Measurements from ENCODE around the gene PRDM15. TPM values are rescaled to one million over a fixed set of nuclear protein-coding genes. Genes with fewer than 3 reads are reported as not detected.

Gene PRDM15
- total RNA-seq, 2 experiments from 2014 or later = 19.7 to 30.2 TPM

DNA sequence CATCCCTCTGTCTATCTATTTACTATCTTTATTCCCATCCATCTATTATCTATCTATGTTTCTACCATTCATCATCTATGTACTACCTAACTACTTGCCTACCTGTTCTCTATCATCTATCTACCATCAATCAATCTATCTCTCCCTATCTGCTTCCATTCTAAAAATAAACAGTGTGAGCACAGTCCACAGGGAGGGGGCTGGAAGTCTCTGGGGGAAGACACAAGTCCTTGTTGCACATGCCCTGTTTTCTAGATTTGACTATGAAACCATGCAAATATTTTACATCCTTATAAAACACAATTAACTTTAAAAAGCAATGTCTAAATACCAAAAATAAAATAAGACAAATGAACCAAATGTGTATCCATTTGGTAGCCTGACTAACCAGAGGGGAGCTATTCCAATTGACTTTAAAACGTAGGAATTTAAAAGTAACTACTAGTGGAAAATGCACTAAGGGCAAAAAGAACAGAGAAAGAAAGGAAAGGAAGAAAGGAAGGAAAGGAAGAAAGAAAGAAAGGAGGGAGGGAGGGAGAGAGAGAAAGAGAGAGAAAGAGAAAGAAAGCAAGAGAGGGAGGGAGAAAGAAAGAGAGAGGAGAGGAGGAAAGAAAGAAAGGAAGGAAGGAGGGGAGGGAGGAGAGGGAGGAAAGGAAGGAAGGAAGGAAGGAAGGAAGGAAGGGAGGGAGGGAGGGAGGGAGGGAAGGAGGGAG, 98.7 kb downstream of the PRDM15 start:
- no peak overlapping the region for H2AFZ ChIP-seq (ENCODE audit: low read length)
- no peak for TF ChIP-seq EZH2phosphoT487 (IDR thresholded peaks at IDR 0.05; ENCODE audit: borderline replicate concordance, low read depth, low read length)
- TF ChIP-seq, protein P1, sequence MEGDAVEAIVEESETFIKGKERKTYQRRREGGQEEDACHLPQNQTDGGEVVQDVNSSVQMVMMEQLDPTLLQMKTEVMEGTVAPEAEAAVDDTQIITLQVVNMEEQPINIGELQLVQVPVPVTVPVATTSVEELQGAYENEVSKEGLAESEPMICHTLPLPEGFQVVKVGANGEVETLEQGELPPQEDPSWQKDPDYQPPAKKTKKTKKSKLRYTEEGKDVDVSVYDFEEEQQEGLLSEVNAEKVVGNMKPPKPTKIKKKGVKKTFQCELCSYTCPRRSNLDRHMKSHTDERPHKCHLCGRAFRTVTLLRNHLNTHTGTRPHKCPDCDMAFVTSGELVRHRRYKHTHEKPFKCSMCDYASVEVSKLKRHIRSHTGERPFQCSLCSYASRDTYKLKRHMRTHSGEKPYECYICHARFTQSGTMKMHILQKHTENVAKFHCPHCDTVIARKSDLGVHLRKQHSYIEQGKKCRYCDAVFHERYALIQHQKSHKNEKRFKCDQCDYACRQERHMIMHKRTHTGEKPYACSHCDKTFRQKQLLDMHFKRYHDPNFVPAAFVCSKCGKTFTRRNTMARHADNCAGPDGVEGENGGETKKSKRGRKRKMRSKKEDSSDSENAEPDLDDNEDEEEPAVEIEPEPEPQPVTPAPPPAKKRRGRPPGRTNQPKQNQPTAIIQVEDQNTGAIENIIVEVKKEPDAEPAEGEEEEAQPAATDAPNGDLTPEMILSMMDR (conservative IDR thresholded peaks at IDR 0.05; ENCODE audit: low read length) = no peak
- H3K4me1 ChIP-seq (ENCODE audit: insufficient read depth, low read length, poor library complexity, severe bottlenecking) = no peaks in the 10 kb centered on the region
- H3K4me3 ChIP-seq (ENCODE audit: low read depth, low read length, poor library complexity, severe bottlenecking) = no peak overlapping the region
- DNase-seq (ENCODE audit: low spot score) = no peak
- no peaks in the 10 kb centered on the region for H3K9me3 ChIP-seq (ENCODE audit: low read length)
- no TSS peak for BruUV-seq (replicated peaks)
- no peaks in the 10 kb centered on the region for H4K20me1 ChIP-seq (ENCODE audit: insufficient read depth, low read length)
- H3K4me2 ChIP-seq (ENCODE audit: low read length) = no peak overlapping the region
- intact Hi-C loops (cut with micrococcal nuclease; ENCODE audit: unreplicated experiment) = no loop called here
- CTCF ChIA-PET (ENCODE audit: unreplicated experiment) = no interaction called here
- POLR2A ChIA-PET = no interaction called here
- no peaks in the 10 kb centered on the region for H3K9me2 ChIP-seq (ENCODE audit: insufficient read depth, low read length)
- no peak overlapping the region for H3K27ac ChIP-seq (ENCODE audit: low read depth, low read length, poor library complexity, severe bottlenecking)
- H3K79me2 ChIP-seq (ENCODE audit: insufficient read depth, low read depth, low read length) = no peaks in the 10 kb centered on the region
- H3K36me3 ChIP-seq (ENCODE audit: insufficient read depth, low read length) = no peaks in the 10 kb centered on the region

DNA sequence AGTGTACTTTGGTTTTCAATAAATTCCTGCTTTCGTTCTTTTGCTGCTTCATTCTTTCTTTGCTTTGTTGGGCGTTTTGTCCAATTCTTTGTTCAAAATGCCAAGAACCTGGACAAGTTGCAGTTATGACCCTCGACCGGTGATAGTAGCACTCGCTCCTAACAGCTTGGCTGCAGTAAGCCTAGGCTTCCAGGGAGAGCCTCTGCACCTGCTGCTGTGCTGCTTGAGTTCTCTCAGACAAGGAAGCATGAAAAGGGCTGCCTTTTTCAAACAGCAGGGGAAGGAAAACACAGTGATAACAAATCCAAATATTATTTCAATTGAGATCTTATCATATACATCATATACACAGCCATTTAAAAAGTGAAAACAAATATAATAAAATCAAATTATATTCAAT, 99.5 kb downstream of the PRDM15 start:
- no peak for TF ChIP-seq EZH2phosphoT487 (IDR thresholded peaks at IDR 0.05; ENCODE audit: borderline replicate concordance, low read depth, low read length)
- TF ChIP-seq, protein P1 (conservative IDR thresholded peaks at IDR 0.05; ENCODE audit: low read length) = no peak

DNA sequence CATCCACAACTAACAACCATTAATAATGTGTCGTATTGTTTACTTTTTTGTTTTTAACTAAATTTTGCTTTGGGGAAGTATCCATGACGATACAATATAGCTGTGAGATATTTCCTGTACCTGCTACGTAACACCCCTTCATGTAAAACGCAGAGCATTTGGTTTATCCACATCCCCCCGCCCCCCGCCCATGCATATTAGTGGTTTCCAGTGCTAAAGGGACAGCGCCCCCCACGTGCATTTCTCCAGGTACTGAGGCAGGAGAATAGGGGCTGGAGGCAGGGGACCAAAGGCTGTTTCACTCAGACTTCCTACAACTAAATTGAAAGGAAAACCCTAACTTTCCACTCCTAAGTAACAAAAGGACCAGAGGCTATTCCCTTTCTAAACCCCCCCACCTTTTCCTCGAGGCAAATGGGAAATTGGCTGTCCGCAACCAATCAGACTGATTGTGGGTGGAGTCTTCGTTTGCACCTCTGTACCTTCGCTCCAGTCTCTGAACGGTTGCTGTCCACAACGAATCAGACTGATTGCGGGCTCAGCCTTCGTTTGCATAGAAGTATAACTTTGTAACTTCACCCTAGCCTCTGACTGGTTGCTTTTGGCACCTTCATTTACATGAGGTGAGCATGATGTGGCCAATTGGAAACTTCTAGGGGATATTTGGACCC, 100.1 kb downstream of the PRDM15 start:
- H3K4me2 ChIP-seq (ENCODE audit: low read length) = no peak overlapping the region
- H3K4me3 ChIP-seq (ENCODE audit: low read depth, low read length, poor library complexity, severe bottlenecking) = no peak overlapping the region
- no TSS peak for BruUV-seq (replicated peaks)
- no peaks in the 10 kb centered on the region for H4K20me1 ChIP-seq (ENCODE audit: insufficient read depth, low read length)
- CTCF ChIA-PET (ENCODE audit: unreplicated experiment) = interaction anchor here (0.7 kb wide), 1 partner anchor 282 kb away, joined by 6 read pairs; no protein-coding TSS in a partner anchor
- H3K27ac ChIP-seq (ENCODE audit: low read depth, low read length, poor library complexity, severe bottlenecking) = no peak overlapping the region
- POLR2A ChIA-PET = interaction anchor here (0.6 to 0.8 kb wide), 2 partner anchors 18 to 54 kb away, joined by 3 to 7 read pairs; no protein-coding TSS in a partner anchor
- intact Hi-C loops (cut with micrococcal nuclease; ENCODE audit: unreplicated experiment) = loop anchor here (1.0 kb wide), 1 partner anchor 167 kb away; no protein-coding TSS in a partner anchor
- H3K9me2 ChIP-seq (ENCODE audit: insufficient read depth, low read length) = no peaks in the 10 kb centered on the region
- no peaks in the 10 kb centered on the region for H3K9me3 ChIP-seq (ENCODE audit: low read length)
- no peak overlapping the region for H2AFZ ChIP-seq (ENCODE audit: low read length)
- no peaks in the 10 kb centered on the region for H3K36me3 ChIP-seq (ENCODE audit: insufficient read depth, low read length)
- H3K4me1 ChIP-seq (ENCODE audit: insufficient read depth, low read length, poor library complexity, severe bottlenecking) = no peaks in the 10 kb centered on the region
- no peaks in the 10 kb centered on the region for H3K79me2 ChIP-seq (ENCODE audit: insufficient read depth, low read depth, low read length)
- no peak for DNase-seq (ENCODE audit: low spot score)
- TF ChIP-seq EZH2phosphoT487 (IDR thresholded peaks at IDR 0.05; ENCODE audit: borderline replicate concordance, low read depth, low read length) = no peak
- TF ChIP-seq, protein P1 (conservative IDR thresholded peaks at IDR 0.05; ENCODE audit: low read length) = peak; percentile 32; the same call in 1 of the 2 replicates

More for the DNA sequence above, 99.5 kb downstream of the PRDM15 start:
- BruUV-seq (replicated peaks) = no TSS peak
- intact Hi-C loops (cut with micrococcal nuclease; ENCODE audit: unreplicated experiment) = no loop called here
- H3K27ac ChIP-seq (ENCODE audit: low read depth, low read length, poor library complexity, severe bottlenecking) = no peak overlapping the region
- ChIA-PET POLR2A (no interaction called here), CTCF (ENCODE audit: unreplicated experiment) (no interaction called here)
- no peak overlapping the region for H2AFZ ChIP-seq (ENCODE audit: low read length)
- H3K36me3 ChIP-seq (ENCODE audit: insufficient read depth, low read length) = no peaks in the 10 kb centered on the region
- H3K4me1 ChIP-seq (ENCODE audit: insufficient read depth, low read length, poor library complexity, severe bottlenecking) = no peaks in the 10 kb centered on the region
- no peaks in the 10 kb centered on the region for H4K20me1 ChIP-seq (ENCODE audit: insufficient read depth, low read length)
- H3K79me2 ChIP-seq (ENCODE audit: insufficient read depth, low read depth, low read length) = no peaks in the 10 kb centered on the region
- DNase-seq (ENCODE audit: low spot score) = no peak
- no peak overlapping the region for H3K4me2 ChIP-seq (ENCODE audit: low read length)
- H3K4me3 ChIP-seq (ENCODE audit: low read depth, low read length, poor library complexity, severe bottlenecking) = no peak overlapping the region
- no peaks in the 10 kb centered on the region for H3K9me2 ChIP-seq (ENCODE audit: insufficient read depth, low read length)
- no peaks in the 10 kb centered on the region for H3K9me3 ChIP-seq (ENCODE audit: low read length)
